Adrenal gland (tissue), 5 donors: Measurements from ENCODE around the gene LBHD1.

Experiments
- POLR2A ChIP-seq, 2 donors: fragments of 450-650 bp; IDR thresholded peaks; one replicate each; pipeline ENCODE4 v1.6.1; 2017; ENCODE audit warnings: antibody characterized with exemption in 2 of 2, mild to moderate bottlenecking in 2 of 2, moderate library complexity in 1 of 2
- TF ChIP-seq, protein P1 (sequence below), 6 experiments: fragments of 450-650 bp in 4 of 6; fragments of 200-600 bp in 2 of 6; sonication (generic) in 1 of 6; IDR thresholded peaks; 1 replicate in 5 of 6; 2 replicates in 1 of 6; pipeline versions ENCODE4 v1.5.1 to v1.8.0; 2016 to 2021; ENCODE audit warnings: antibody characterized with exemption in 6 of 6, mild to moderate bottlenecking in 2 of 6, moderate library complexity in 1 of 6
- donor health status: DM: no; HTN: no; CAD: no.

DNA sequence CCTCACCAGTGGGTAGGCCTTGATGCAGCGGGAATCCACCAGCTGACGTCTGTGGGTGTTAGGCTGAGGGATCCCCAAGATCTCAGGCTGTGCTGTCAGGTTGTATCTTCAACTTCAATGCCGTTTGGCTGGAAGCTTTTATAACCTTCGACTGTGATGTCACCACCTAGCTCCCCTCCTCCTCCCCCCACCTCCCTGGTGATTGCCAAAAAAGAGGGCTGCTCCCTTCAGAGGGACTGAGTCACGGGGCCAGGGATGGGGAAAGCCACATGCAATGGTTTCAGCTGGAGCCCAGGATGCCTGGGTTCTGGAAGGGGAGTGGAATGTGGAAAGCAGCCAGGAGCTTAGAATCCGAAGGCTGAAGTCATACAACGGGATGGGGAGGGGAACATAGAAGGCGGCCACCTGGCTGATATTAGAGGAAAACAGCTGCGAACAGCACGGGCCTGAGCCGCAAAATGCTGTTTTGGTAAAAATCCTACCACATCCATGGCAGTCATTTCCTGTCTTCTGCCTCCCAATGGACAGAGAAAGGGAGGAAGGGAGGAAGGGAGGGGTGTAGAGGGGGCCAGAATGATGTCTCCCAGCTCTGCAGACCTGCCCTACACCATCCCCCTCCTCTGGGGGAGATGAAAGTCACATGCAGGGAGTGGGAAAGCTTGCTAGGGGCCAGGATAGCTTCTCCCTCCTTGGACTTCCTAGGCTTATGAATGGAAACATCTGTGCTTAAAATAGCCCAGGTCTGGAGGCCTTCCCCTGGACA lies 17.5 kb upstream of the LBHD1 start, which contains the start of gene LRRN4CL:
- TF ChIP-seq, protein P1, sequence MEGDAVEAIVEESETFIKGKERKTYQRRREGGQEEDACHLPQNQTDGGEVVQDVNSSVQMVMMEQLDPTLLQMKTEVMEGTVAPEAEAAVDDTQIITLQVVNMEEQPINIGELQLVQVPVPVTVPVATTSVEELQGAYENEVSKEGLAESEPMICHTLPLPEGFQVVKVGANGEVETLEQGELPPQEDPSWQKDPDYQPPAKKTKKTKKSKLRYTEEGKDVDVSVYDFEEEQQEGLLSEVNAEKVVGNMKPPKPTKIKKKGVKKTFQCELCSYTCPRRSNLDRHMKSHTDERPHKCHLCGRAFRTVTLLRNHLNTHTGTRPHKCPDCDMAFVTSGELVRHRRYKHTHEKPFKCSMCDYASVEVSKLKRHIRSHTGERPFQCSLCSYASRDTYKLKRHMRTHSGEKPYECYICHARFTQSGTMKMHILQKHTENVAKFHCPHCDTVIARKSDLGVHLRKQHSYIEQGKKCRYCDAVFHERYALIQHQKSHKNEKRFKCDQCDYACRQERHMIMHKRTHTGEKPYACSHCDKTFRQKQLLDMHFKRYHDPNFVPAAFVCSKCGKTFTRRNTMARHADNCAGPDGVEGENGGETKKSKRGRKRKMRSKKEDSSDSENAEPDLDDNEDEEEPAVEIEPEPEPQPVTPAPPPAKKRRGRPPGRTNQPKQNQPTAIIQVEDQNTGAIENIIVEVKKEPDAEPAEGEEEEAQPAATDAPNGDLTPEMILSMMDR (IDR thresholded peaks at IDR 0.05): no peak
- TF ChIP-seq POLR2A (IDR thresholded peaks at IDR 0.05): peak; percentile 33 to 71
